Measurements from ENCODE around the gene NLRC5. TPM values are rescaled to one million over a fixed set of nuclear protein-coding genes. Genes with fewer than 3 reads are reported as not detected.

NLRC5 gene
- total RNA-seq, 4 donors from 2014 or later = 11.1 to 39.7 (median 16.3) TPM

DNA sequence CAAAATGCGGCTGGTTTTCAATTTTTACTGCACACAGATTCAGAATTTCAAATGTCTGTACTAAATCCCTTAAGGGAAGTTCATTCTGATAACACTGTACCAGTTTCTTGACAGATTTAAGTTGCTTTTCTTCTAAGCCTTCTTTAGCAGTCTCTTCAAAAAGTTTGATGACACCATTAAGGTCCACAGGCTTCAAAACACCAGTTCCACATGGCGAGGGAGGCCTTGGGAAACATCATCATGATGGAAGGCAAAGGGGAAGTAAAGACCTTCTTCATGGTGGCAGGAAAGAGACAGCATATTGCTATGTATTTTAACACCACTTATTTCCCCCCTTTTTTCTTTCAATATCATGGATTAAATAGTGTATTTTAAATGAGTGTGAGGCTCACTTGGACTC is 24.5 kb downstream of the NLRC5 start:
- H3K27me3 ChIP-seq = no peaks in the 10 kb centered on the region
- H3K27ac ChIP-seq = peak overlapping the region in 1 of 4 donors; percentile 3
- 86 to 88% methylated on average over 2 of the region's 2 CpGs for WGBS, 2 donors (ENCODE audit: low coverage in 1 of 2)
- ATAC-seq = no peak
- no peak overlapping the region for H3K4me3 ChIP-seq
- TF ChIP-seq POLR2AphosphoS5 (IDR thresholded peaks at IDR 0.05) = no peak
- no peak for TF ChIP-seq EP300 (IDR thresholded peaks at IDR 0.05)
- no peak for TF ChIP-seq POLR2A (IDR thresholded peaks at IDR 0.05)
- TF ChIP-seq, protein P1, sequence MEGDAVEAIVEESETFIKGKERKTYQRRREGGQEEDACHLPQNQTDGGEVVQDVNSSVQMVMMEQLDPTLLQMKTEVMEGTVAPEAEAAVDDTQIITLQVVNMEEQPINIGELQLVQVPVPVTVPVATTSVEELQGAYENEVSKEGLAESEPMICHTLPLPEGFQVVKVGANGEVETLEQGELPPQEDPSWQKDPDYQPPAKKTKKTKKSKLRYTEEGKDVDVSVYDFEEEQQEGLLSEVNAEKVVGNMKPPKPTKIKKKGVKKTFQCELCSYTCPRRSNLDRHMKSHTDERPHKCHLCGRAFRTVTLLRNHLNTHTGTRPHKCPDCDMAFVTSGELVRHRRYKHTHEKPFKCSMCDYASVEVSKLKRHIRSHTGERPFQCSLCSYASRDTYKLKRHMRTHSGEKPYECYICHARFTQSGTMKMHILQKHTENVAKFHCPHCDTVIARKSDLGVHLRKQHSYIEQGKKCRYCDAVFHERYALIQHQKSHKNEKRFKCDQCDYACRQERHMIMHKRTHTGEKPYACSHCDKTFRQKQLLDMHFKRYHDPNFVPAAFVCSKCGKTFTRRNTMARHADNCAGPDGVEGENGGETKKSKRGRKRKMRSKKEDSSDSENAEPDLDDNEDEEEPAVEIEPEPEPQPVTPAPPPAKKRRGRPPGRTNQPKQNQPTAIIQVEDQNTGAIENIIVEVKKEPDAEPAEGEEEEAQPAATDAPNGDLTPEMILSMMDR (IDR thresholded peaks at IDR 0.05) = no peak
- no peaks in the 10 kb centered on the region for H3K4me1 ChIP-seq
- peaks cover 0 to 23% of the 10 kb centered on the region in 2 donors for H3K36me3 ChIP-seq
- no peaks in the 10 kb centered on the region for H3K9me3 ChIP-seq

DNA sequence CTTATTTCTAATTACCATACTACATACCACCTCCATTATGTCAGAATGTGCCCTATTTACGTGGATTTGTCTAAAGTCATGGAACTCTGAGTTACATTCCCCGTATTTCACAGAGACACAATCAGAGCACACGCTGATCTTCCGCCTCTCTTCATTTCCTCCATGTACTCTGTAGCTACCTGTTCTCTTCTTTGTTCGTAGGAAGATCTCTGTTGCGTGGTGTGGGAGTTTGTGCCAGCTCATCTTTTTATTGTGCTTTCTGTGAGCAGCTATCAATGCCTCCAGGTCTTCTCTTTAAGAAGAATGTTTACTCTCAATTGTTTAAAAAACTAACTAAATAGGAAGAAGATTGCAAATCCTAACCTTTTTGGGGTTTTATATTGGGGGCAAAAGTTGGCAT is 26.9 kb downstream of the NLRC5 start:
- H3K36me3 ChIP-seq = peaks cover 0 to 46% of the 10 kb centered on the region in 2 donors
- no peaks in the 10 kb centered on the region for H3K9me3 ChIP-seq
- no peak overlapping the region for H3K4me3 ChIP-seq
- TF ChIP-seq POLR2A (IDR thresholded peaks at IDR 0.05) (no peak), EP300 (IDR thresholded peaks at IDR 0.05) (no peak), POLR2AphosphoS5 (IDR thresholded peaks at IDR 0.05) (no peak)
- TF ChIP-seq, protein P1 (IDR thresholded peaks at IDR 0.05) = no peak
- no peaks in the 10 kb centered on the region for H3K4me1 ChIP-seq
- no peaks in the 10 kb centered on the region for H3K27me3 ChIP-seq
- no peak overlapping the region for H3K27ac ChIP-seq
- ATAC-seq = no peak
- WGBS, 2 donors (ENCODE audit: low coverage in 1 of 2) = 87 to 93% methylated on average over 5 to 6 of the region's 6 CpGs

DNA sequence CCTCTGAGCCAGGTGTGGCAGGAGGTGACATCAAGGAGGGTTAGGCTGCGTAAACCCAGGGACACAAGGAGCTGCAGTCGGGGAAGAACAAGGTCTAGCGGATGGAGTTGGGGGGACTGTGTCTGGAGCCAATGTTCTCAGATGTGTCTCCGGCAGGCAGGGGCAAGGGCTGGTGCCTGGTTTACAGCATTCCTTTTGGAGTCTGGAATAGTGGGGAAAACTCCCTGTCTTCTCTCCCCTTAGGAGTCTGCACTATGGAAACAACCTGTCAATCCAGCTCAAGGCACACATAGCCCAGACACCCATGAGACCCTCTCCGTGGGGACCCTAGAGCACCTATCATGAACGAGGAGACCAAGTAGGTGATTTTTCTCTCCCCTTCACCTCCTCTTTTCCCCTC is 27.5 kb downstream of the NLRC5 start:
- H3K27ac ChIP-seq = no peak overlapping the region
- ATAC-seq = no peak
- WGBS, 2 donors (ENCODE audit: low coverage in 1 of 2) = 85% methylated on average over 6 of the region's 6 CpGs; no CpG with 5 or more reads in 1 of the 2 donors
- H3K36me3 ChIP-seq = peaks cover 0 to 51% of the 10 kb centered on the region in 2 donors
- no peaks in the 10 kb centered on the region for H3K27me3 ChIP-seq
- TF ChIP-seq, protein P1 (IDR thresholded peaks at IDR 0.05) = no peak
- TF ChIP-seq POLR2AphosphoS5 (IDR thresholded peaks at IDR 0.05) (no peak), POLR2A (IDR thresholded peaks at IDR 0.05) (no peak), EP300 (IDR thresholded peaks at IDR 0.05) (no peak)
- no peaks in the 10 kb centered on the region for H3K9me3 ChIP-seq
- H3K4me3 ChIP-seq = no peak overlapping the region
- H3K4me1 ChIP-seq = no peaks in the 10 kb centered on the region

DNA sequence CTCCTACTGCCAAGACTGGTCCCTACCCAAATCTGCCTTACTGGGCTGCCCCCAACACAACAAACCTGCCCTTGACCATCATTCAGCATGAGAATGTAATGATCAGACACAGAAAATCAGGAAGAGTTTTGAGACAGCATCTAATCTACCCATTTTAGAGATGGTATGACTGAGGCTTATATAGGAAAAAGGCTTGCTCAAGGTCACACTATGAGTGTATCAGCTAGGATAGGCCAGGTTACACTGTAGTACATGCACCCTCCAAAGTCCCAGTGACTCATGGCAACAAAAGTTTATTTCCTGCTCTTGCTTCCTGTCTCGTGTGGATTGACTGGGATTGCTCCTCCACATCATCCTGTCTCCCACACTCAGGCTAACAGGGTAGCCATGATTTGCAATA is 27.9 kb downstream of the NLRC5 start:
- WGBS, 2 donors (ENCODE audit: low coverage in 1 of 2) = 50% methylated on average over 1 of the region's 1 CpG; no CpG with 5 or more reads in 1 of the 2 donors
- peaks cover 0 to 55% of the 10 kb centered on the region in 2 donors for H3K36me3 ChIP-seq
- H3K4me1 ChIP-seq = no peaks in the 10 kb centered on the region
- no peaks in the 10 kb centered on the region for H3K27me3 ChIP-seq
- H3K27ac ChIP-seq = no peak overlapping the region
- no peaks in the 10 kb centered on the region for H3K9me3 ChIP-seq
- H3K4me3 ChIP-seq = no peak overlapping the region
- no peak for TF ChIP-seq POLR2AphosphoS5 (IDR thresholded peaks at IDR 0.05)
- no peak for TF ChIP-seq POLR2A (IDR thresholded peaks at IDR 0.05)
- no peak for ATAC-seq

DNA sequence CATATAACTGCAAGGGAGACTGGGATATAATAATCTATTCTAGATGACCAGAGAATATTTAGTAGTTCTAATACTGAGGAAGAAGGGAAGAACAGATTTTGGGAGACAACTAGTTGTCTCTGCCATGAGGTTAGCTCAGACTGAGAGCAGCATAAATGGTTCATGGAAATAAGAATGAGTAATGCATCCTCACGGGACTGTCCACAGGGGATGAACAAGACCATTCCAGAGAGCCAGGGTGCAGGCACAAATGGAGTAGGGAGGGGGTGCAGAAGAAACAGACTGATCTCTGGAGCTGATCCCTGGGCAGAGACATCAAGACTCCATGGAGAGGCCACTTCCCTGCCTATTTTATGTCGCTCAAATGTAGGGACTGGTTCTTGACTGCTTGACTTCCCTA is 30.4 kb downstream of the NLRC5 start:
- 91% methylated on average over 1 of the region's 2 CpGs; no CpG with 5 or more reads in 1 of the 2 donors for WGBS, 2 donors (ENCODE audit: low coverage in 1 of 2)
- no peak for ATAC-seq
- peaks cover 0 to 79% of the 10 kb centered on the region in 2 donors for H3K36me3 ChIP-seq

More for the DNA sequence above, 30.4 kb downstream of the NLRC5 start:
- no peak for TF ChIP-seq POLR2AphosphoS5 (IDR thresholded peaks at IDR 0.05)
- no peak for TF ChIP-seq EP300 (IDR thresholded peaks at IDR 0.05)
- TF ChIP-seq, protein P1 (IDR thresholded peaks at IDR 0.05) = no peak
- TF ChIP-seq POLR2A (IDR thresholded peaks at IDR 0.05) = no peak
- Histone ChIP-seq H3K4me1 (no peaks in the 10 kb centered on the region), H3K27me3 (no peaks in the 10 kb centered on the region), H3K4me3 (no peak overlapping the region), H3K27ac (no peak overlapping the region), H3K9me3 (no peaks in the 10 kb centered on the region)
